Fibroblast of skin of back (primary cell): ENCODE measurements around the gene LRP10.
"Not testable (repeated sequence)": the region's sequence is repeated elsewhere in the genome, so short reads cannot be mapped to it uniquely, and the experiment has no call there.

Experiments
- DNase-seq: peaks from one replicate; pipeline ENCODE4 v3.0.0-alpha.2; 2013

LRP10 gene

DNA sequence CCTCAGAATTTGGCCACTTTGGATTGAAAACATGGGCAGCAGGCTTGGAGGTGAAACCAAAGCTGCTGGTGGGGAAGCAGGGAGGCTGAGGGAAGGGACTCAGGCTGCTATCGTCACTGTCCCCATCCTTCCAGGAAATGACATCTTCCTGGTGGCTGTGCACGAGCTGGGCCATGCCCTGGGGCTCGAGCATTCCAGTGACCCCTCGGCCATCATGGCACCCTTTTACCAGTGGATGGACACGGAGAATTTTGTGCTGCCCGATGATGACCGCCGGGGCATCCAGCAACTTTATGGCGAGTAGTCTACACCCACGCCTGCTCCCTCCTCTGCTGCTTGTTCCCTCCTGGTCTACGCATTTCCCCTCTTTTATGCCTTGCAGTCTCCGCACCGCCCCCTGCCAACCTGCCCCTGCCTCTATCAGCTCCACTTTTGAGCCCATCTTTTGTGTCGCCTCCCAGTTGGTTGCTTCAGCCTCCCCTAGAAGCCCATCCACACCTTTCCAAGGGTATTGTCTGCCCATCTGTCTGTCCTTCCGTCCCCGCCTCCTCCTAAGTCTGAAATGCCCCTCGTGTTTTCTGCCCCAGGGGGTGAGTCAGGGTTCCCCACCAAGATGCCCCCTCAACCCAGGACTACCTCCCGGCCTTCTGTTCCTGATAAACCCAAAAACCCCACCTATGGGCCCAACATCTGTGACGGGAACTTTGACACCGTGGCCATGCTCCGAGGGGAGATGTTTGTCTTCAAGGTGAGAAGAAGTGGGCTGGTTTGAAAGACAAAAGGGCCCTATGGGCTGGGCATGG lies 28.2 kb upstream of the LRP10 start:
- DNase-seq, result no peak

GRCh38 chr14:22844221-22845102 lies 27.1 kb upstream of the LRP10 start:
- no peak for DNase-seq

DNA sequence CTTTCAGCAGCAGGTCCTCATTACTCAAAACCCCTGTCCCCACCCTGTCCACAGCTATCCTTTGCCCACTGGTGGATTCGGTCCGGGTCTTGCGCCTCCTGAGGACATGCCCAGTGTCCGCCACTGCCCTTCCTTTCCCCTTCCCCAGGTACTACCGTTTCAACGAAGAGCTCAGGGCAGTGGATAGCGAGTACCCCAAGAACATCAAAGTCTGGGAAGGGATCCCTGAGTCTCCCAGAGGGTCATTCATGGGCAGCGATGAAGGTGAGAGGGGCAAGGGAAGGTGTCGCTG lies 26.5 kb upstream of the LRP10 start:
- DNase-seq, result no peak

- DNase-seq, result no peak
These were observed 25.5 kb upstream of the LRP10 start for GRCh38 chr14:22845821-22846625.

DNA sequence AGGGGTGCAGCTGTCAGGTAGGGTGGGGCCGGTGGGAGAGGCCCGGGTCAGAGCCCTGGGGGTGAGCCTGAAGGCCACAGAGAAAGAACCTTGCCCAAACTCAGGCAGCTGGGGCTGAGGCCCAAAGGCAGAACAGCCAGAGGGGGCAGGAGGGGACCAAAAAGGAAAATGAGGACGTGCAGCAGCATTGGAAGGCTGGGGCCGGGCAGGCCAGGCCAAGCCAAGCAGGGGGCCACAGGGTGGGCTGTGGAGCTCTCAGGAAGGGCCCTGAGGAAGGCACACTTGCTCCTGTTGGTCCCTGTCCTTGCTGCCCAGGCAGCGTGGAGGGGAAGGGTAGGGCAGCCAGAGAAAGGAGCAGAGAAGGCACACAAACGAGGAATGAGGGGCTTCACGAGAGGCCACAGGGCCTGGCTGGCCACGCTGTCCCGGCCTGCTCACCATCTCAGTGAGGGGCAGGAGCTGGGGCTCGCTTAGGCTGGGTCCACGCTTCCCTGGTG lies 24.7 kb upstream of the LRP10 start:
- no peak for DNase-seq

GRCh38 chr14:22847661-22848341 lies 23.7 kb upstream of the LRP10 start:
- peak; percentile 56 for DNase-seq

GRCh38 chr14:22848351-22849164 lies 23.0 kb upstream of the LRP10 start:
- peak; percentile 85 for DNase-seq

- peak; percentile 27 for DNase-seq
These were observed 22.2 kb upstream of the LRP10 start for GRCh38 chr14:22849212-22849819.

GRCh38 chr14:22850944-22851764 lies 20.4 kb upstream of the LRP10 start:
- peak; percentile 89 for DNase-seq

DNA sequence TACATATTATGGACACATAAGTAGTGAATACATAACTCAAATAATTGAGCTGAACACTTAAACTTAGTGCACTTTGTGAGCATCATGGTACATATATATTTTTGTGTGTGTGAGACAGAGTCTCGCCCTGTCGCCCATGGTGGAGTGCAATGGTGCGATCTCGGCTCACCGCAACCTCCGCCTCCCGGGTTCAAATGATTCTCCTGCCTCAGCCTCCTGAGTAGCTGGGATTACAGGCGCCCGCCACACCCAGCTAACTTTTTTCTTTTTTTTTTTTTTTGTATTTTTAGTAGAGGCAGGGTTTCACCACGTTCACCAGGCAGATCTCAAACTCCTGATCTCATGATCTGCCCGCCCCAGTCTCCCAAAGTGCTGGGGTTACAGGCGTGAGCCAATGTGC lies 19.4 kb upstream of the LRP10 start:
- DNase-seq, result not testable (repeated sequence)

DNA sequence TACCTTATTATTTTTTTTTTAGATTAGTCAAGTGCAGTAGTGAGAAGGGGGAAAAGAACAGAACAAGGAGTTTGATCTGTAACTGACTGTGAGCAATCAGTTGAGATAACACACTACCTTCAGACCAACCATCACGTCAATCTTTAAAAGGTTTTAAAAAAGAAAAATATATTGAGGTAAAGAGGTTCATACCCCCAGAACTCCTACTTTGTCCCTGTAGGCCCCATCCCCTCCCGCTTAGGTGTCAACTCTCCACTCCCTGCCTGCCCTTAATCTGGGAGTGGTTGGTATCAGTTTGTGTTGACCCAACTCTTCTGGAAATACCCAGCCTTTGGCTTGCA lies 19.0 kb upstream of the LRP10 start:
- DNase-seq, result no peak

DNA sequence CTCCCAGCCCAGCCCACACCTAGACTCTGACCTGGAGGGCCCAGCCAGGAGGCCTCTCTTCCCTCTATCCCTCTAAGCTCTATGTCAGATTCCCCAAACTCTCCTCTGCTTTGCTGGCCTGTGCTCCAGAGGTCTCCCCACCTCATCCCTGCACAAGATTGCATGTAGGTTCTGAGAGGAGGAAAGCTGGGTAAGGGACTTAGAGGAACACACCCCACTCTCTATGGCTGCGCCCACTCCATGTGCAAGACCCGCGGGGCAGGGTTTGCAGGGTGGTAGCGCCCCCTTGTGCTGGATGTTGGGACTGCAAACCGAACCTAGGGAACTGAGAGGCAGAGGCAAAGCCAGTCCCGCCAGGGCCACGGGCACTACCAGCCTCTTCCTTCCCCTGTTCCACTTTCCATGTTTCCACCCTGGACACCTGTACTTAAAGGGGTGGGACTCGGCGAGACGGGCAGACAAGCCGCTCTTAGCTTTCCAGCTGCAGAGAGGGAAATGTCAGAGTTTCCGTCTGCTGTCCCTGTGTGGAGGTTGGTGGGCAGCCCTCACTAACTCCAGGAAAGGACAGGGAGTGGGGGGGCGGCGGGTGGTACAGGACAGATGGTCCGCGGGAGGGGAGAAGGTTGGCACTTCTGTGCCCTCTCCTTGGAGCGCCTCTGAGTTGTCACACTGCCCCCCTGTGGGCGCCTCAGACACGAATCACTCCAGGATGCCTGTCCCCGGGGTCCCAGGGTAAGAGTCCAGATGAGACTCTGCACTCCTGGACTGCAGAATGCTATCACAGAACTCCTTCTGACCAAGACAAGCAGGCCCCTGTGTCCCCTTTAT lies 18.4 kb upstream of the LRP10 start:
- peak; percentile 79 for DNase-seq

GRCh38 chr14:22854296-22854695 lies 17.2 kb upstream of the LRP10 start:
- not testable (repeated sequence) for DNase-seq

- DNase-seq, result no peak
These were observed 16.4 kb upstream of the LRP10 start for GRCh38 chr14:22854963-22855724.

DNA sequence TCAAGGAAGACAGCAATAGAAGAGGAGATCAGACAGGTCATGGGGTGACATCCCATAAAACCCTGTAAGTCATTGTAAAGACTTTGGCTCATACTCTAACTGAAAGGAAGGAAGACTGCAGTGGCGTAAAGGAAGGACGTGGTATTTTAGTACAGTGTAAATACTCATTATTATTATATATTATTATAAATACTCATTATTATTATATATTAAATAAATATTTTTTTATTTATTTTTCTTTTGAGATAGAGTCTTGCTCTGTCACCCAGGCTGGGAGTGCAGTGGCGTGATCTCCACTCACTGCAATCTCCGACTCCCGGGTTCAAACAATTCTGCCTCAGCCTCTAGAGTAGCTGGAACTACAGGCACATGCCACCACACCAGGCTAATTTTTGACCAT lies 15.1 kb upstream of the LRP10 start:
- DNase-seq, result no peak

DNA sequence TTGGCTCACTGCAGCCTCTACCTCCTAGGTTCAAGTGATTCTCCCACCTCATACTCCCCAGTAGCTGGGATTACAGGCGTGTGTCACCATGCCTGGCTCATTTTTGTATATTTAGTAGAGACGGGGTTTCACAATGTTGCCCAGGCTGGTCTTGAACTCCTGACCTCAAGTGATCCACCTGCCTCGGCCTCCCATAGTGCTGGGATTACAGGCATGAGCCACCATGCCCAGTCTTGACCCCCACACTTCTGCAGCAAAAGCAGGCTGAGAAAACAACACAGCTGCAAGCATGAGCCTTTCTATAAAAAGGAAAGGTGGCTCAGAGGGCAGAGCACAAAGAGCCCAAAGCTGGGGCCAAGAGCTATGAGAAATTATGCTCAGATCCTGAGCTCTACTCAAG lies 11.2 kb upstream of the LRP10 start:
- not testable (repeated sequence) for DNase-seq

- no peak for DNase-seq
These were observed 9.9 kb upstream of the LRP10 start for GRCh38 chr14:22861651-22862050.

DNA sequence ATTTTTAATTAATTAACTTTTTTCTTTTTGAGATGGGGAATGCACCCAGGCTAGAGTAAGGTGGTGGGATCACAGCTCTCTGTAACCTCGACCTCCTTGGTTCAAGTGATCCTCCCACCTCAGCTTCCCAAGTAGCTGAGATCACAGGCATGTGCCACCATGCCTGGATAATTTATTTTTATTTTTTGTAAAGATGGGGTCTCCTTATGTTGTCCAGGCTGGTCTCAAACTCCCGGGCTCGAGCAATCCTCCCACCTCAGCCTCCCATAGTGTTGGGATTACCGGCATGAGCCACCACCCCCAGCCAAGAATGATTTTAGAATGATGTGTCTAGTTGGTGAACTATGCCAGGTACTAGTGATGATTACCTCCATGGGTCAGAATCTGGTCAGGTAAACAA lies 6.6 kb upstream of the LRP10 start:
- no peak for DNase-seq
